GM23338 (cell line): ENCODE measurements around the gene NPHP4.

Source experiments
- CREB1 ChIP-seq: fragments of 250-450 bp; sonication (Bioruptor Pico); IDR thresholded peaks from 2 replicates; pipeline ENCODE4 v1.5.0; 2020; ENCODE audit warnings: low read depth, mild to moderate bottlenecking, moderate library complexity
- EZH2 ChIP-seq: fragments of 200-600 bp; sonication (generic); IDR thresholded peaks from one replicate; pipeline ENCODE4 v1.8.0; 2017; ENCODE audit warnings: antibody characterized with exemption, mild to moderate bottlenecking, low read depth; ENCODE audit not compliant: unreplicated experiment
- EZH2phosphoT487 ChIP-seq: fragments of 200-600 bp; sonication (generic); IDR thresholded peaks from one replicate; pipeline ENCODE4 v1.8.1; 2018; ENCODE audit warnings: antibody characterized with exemption; ENCODE audit not compliant: unreplicated experiment
- JUNB ChIP-seq: IDR thresholded peaks from one replicate; pipeline ENCODE4 v1.6.1; 2016; ENCODE audit warnings: antibody characterized with exemption; ENCODE audit not compliant: unreplicated experiment
- NANOG ChIP-seq: IDR thresholded peaks from 2 replicates; pipeline ENCODE4 v1.6.1; 2016; ENCODE audit warnings: antibody characterized with exemption, borderline replicate concordance
- POLR2AphosphoS5 ChIP-seq: IDR thresholded peaks from 2 replicates; pipeline ENCODE4 v1.6.1; 2016; ENCODE audit warnings: antibody characterized with exemption, low read depth
- STAT1 ChIP-seq: IDR thresholded peaks from one replicate; pipeline ENCODE4 v1.6.1; 2016; ENCODE audit warnings: antibody characterized with exemption; ENCODE audit not compliant: unreplicated experiment
- TF ChIP-seq, protein P1 (sequence below), 2 experiments: fragments of 200-600 bp in 1 of 2; sonication (generic) in 1 of 2; conservative IDR thresholded peaks; 2 replicates each; pipeline versions ENCODE4 v1.5.1 to v1.6.1; 2016 to 2017; ENCODE audit warnings: antibody characterized with exemption in 2 of 2, low read depth in 2 of 2, mild to moderate bottlenecking in 2 of 2, moderate library complexity in 1 of 2
- TF ChIP-seq, protein P2 (sequence below): IDR thresholded peaks from one replicate; pipeline ENCODE4 v1.6.1; 2018; ENCODE audit warnings: antibody characterized with exemption; ENCODE audit not compliant: unreplicated experiment
- TF ChIP-seq, protein P3 (sequence below): IDR thresholded peaks from 2 replicates; pipeline ENCODE4 v1.6.1; 2016; ENCODE audit warnings: antibody characterized with exemption
- TF ChIP-seq, protein P4 (sequence below): fragments of 250-450 bp; sonication (Bioruptor Pico); IDR thresholded peaks from 2 replicates; pipeline ENCODE4 v1.5.0; 2020; ENCODE audit warnings: mild to moderate bottlenecking, moderate library complexity

DNA sequence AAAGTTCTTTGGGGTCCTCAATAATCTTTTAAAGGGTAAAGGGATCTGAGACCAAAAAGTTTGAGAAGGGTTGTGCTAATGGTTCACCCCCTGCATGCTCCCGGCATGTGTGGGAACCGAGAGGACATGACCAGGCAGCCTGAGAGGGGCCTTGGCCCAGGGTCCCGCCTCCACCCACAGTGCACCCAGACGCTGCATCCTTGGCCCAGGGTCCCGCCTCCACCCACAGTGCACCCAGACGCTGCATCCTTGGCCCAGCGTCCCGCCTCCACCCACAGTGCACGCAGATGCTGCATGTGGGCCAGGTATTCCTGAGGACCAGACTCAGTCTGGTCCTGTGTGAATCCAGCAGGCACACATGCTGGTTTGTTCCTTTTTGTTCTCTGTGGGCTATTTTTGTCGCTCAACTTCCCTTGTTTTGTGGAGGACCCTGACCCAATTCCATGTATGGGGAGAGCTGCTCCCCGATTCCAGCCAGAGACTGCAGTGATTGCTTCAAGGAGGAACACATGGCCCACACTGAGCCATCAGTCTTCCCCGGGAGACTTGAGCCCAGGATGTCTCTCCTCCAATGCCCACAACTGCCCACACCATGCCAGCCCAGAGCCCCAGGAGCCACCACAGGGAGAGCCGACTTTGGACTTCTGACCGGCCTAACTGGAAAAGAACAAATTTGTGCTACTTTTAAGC, 3.5 kb downstream of the NPHP4 start:
- TF ChIP-seq, protein P1, sequence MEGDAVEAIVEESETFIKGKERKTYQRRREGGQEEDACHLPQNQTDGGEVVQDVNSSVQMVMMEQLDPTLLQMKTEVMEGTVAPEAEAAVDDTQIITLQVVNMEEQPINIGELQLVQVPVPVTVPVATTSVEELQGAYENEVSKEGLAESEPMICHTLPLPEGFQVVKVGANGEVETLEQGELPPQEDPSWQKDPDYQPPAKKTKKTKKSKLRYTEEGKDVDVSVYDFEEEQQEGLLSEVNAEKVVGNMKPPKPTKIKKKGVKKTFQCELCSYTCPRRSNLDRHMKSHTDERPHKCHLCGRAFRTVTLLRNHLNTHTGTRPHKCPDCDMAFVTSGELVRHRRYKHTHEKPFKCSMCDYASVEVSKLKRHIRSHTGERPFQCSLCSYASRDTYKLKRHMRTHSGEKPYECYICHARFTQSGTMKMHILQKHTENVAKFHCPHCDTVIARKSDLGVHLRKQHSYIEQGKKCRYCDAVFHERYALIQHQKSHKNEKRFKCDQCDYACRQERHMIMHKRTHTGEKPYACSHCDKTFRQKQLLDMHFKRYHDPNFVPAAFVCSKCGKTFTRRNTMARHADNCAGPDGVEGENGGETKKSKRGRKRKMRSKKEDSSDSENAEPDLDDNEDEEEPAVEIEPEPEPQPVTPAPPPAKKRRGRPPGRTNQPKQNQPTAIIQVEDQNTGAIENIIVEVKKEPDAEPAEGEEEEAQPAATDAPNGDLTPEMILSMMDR (conservative IDR thresholded peaks at IDR 0.05; ENCODE audit: low read depth in 2 of 2) = no peak
- TF ChIP-seq, protein P2, sequence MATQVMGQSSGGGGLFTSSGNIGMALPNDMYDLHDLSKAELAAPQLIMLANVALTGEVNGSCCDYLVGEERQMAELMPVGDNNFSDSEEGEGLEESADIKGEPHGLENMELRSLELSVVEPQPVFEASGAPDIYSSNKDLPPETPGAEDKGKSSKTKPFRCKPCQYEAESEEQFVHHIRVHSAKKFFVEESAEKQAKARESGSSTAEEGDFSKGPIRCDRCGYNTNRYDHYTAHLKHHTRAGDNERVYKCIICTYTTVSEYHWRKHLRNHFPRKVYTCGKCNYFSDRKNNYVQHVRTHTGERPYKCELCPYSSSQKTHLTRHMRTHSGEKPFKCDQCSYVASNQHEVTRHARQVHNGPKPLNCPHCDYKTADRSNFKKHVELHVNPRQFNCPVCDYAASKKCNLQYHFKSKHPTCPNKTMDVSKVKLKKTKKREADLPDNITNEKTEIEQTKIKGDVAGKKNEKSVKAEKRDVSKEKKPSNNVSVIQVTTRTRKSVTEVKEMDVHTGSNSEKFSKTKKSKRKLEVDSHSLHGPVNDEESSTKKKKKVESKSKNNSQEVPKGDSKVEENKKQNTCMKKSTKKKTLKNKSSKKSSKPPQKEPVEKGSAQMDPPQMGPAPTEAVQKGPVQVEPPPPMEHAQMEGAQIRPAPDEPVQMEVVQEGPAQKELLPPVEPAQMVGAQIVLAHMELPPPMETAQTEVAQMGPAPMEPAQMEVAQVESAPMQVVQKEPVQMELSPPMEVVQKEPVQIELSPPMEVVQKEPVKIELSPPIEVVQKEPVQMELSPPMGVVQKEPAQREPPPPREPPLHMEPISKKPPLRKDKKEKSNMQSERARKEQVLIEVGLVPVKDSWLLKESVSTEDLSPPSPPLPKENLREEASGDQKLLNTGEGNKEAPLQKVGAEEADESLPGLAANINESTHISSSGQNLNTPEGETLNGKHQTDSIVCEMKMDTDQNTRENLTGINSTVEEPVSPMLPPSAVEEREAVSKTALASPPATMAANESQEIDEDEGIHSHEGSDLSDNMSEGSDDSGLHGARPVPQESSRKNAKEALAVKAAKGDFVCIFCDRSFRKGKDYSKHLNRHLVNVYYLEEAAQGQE = no peak
- TF ChIP-seq JUNB = no peak
- TF ChIP-seq STAT1 = no peak
- TF ChIP-seq POLR2AphosphoS5 = no peak
- TF ChIP-seq EZH2 = no peak
- no peak for TF ChIP-seq CREB1
- TF ChIP-seq, protein P3, sequence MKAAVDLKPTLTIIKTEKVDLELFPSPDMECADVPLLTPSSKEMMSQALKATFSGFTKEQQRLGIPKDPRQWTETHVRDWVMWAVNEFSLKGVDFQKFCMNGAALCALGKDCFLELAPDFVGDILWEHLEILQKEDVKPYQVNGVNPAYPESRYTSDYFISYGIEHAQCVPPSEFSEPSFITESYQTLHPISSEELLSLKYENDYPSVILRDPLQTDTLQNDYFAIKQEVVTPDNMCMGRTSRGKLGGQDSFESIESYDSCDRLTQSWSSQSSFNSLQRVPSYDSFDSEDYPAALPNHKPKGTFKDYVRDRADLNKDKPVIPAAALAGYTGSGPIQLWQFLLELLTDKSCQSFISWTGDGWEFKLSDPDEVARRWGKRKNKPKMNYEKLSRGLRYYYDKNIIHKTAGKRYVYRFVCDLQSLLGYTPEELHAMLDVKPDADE = no peak
- TF ChIP-seq EZH2phosphoT487 = no peak
- TF ChIP-seq, protein P4, sequence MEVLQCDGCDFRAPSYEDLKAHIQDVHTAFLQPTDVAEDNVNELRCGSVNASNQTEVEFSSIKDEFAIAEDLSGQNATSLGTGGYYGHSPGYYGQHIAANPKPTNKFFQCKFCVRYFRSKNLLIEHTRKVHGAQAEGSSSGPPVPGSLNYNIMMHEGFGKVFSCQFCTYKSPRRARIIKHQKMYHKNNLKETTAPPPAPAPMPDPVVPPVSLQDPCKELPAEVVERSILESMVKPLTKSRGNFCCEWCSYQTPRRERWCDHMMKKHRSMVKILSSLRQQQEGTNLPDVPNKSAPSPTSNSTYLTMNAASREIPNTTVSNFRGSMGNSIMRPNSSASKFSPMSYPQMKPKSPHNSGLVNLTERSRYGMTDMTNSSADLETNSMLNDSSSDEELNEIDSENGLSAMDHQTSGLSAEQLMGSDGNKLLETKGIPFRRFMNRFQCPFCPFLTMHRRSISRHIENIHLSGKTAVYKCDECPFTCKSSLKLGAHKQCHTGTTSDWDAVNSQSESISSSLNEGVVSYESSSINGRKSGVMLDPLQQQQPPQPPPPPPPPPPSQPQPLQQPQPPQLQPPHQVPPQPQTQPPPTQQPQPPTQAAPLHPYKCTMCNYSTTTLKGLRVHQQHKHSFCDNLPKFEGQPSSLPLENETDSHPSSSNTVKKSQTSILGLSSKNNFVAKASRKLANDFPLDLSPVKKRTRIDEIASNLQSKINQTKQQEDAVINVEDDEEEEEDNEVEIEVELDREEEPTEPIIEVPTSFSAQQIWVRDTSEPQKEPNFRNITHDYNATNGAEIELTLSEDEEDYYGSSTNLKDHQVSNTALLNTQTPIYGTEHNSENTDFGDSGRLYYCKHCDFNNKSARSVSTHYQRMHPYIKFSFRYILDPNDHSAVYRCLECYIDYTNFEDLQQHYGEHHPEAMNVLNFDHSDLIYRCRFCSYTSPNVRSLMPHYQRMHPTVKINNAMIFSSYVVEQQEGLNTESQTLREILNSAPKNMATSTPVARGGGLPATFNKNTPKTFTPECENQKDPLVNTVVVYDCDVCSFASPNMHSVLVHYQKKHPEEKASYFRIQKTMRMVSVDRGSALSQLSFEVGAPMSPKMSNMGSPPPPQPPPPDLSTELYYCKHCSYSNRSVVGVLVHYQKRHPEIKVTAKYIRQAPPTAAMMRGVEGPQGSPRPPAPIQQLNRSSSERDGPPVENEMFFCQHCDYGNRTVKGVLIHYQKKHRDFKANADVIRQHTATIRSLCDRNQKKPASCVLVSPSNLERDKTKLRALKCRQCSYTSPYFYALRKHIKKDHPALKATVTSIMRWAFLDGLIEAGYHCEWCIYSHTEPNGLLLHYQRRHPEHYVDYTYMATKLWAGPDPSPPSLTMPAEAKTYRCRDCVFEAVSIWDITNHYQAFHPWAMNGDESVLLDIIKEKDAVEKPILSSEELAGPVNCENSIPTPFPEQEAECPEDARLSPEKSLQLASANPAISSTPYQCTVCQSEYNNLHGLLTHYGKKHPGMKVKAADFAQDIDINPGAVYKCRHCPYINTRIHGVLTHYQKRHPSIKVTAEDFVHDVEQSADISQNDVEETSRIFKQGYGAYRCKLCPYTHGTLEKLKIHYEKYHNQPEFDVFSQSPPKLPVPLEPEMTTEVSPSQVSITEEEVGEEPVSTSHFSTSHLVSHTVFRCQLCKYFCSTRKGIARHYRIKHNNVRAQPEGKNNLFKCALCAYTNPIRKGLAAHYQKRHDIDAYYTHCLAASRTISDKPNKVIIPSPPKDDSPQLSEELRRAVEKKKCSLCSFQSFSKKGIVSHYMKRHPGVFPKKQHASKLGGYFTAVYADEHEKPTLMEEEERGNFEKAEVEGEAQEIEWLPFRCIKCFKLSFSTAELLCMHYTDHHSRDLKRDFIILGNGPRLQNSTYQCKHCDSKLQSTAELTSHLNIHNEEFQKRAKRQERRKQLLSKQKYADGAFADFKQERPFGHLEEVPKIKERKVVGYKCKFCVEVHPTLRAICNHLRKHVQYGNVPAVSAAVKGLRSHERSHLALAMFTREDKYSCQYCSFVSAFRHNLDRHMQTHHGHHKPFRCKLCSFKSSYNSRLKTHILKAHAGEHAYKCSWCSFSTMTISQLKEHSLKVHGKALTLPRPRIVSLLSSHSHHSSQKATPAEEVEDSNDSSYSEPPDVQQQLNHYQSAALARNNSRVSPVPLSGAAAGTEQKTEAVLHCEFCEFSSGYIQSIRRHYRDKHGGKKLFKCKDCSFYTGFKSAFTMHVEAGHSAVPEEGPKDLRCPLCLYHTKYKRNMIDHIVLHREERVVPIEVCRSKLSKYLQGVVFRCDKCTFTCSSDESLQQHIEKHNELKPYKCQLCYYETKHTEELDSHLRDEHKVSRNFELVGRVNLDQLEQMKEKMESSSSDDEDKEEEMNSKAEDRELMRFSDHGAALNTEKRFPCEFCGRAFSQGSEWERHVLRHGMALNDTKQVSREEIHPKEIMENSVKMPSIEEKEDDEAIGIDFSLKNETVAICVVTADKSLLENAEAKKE (CRISPR knock-in tag) = no peak
- TF ChIP-seq NANOG = no peak
